Sigmoid colon (tissue), 7 donors: ENCODE measurements around the gene RAD9A. TPM values are rescaled to one million over a fixed set of nuclear protein-coding genes. Genes with fewer than 3 reads are reported as not detected.
A peak's percentile ranks its signal among the peaks of the same experiment; 100 is the strongest.

ENCODE experiments used
- DNase-seq: peaks from one replicate; pipeline ENCODE4 v3.0.0-alpha.2; 2019
- H3K27ac ChIP-seq, 4 donors: fragments of 200-600 bp; sonication (generic); one replicate each; pipeline ENCODE4 v1.5.1; 2016 to 2019; ENCODE audit warnings: mild to moderate bottlenecking in 1 of 4
- H3K27me3 ChIP-seq, 3 donors: fragments of 200-600 bp; sonication (generic); one replicate each; pipeline ENCODE4 v1.5.1; 2019; ENCODE audit warnings: mild to moderate bottlenecking in 1 of 3
- H3K36me3 ChIP-seq, 4 donors: fragments of 200-600 bp; sonication (generic); one replicate each; pipeline ENCODE4 v1.5.1; 2016 to 2019
- H3K4me1 ChIP-seq, 4 donors: fragments of 200-600 bp; sonication (generic); one replicate each; pipeline ENCODE4 v1.5.1; 2017 to 2019
- H3K4me3 ChIP-seq, 4 donors: fragments of 200-600 bp; sonication (generic); one replicate each; pipeline ENCODE4 v1.5.1; 2017 to 2019; ENCODE audit warnings: mild to moderate bottlenecking in 2 of 4, moderate library complexity in 1 of 4
- H3K9me3 ChIP-seq, 4 donors: fragments of 200-600 bp in 3 of 4; sonication (generic) in 3 of 4; one replicate each; pipeline versions ENCODE4 v1.5.1 to v1.6.1; 2013 to 2019
- EP300 ChIP-seq, 4 donors: sonication (generic); formaldehyde crosslinking; IDR thresholded peaks; one replicate each; pipeline ENCODE4 v1.6.1; 2017; ENCODE audit warnings: antibody characterized with exemption in 4 of 4
- POLR2A ChIP-seq, 2 donors: fragments of 450-650 bp; IDR thresholded peaks; one replicate each; pipeline ENCODE4 v1.6.1; 2016; ENCODE audit warnings: antibody characterized with exemption in 2 of 2, mild to moderate bottlenecking in 2 of 2, moderate library complexity in 2 of 2
- POLR2AphosphoS5 ChIP-seq, 4 donors: sonication (generic); formaldehyde crosslinking; IDR thresholded peaks; one replicate each; pipeline ENCODE4 v1.6.1; 2017; ENCODE audit warnings: antibody characterized with exemption in 4 of 4
- WGBS, 2 donors: extraction: QIAGEN DNeasy Blood & Tissue Kit; methylation state at CpG; one replicate each; pipeline ENCODE4 v1.1.7; 2013; 5-methylcytosine and 5-hydroxymethylcytosine counted together
- intact Hi-C: fragments of 100-400 bp; cut with DNase I; formaldehyde crosslinking; loops from one replicate; pipeline ENCODE4 v1.15.1; 2023
- polyA plus RNA-seq, 3 donors: library from polyadenylated mRNA; stranded (reverse); fragments of 200-250 nt; gene quantifications; one replicate each; pipeline ENCODE4 v1.2.3, GENCODE V29; 2013
- total RNA-seq, 4 donors: library from RNA; depleted of rRNA; stranded (reverse); fragments of >200 nt; gene quantifications; one replicate each; pipeline ENCODE4 v1.1.0, GENCODE V29; 2016
- TF ChIP-seq, protein P1 (sequence below), 4 experiments: fragments of 450-650 bp in 3 of 4; fragments of 200-600 bp in 1 of 4; IDR thresholded peaks; one replicate each; pipeline ENCODE4 v1.5.1; 2016 to 2019; ENCODE audit warnings: antibody characterized with exemption in 4 of 4, mild to moderate bottlenecking in 3 of 4, moderate library complexity in 2 of 4
- donor health status: healthy with polysubstance abuse.
- donor health status: Bipolar disorder and iron deficiency.
- donor health status: healthy.

The RAD9A gene
- total and polyA plus RNA-seq, 7 donors, result 6.5 to 33.9 (median 15.8) TPM

DNA sequence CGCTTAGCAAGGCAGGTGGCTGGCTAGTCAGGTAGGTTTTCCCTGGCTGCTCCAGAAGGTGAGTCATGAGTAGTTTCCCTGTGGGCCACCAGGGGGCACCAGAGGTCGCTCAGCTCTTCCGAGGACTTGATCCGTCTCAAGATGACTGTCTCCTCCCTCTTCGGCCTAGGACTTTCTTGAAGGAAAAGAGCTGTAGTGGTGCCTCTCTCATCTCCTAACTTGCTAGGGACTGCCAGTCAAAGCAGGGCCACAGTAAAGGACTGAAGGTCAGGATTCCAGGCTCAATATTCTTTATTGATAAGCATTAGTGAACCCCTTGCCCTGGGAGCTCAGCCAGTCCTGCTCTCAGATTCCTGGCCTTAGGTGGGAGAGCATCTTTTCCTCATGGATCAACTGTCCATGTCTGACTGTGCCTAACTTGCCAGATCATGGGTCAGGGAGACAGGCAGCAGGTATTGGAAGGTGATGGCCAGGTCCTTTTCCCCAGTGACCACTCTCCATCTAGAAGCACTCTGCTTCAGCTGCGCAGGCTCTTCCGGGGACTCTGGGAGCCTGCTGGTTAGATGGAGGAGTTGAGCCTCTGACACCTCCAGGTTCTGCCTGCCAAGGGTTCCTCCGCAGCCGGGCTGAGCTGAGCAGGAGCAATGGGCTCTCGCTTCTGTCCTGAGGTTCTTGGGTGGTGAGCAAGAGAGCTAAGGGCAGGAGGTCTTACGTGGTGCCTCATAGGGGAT is 40.3 kb upstream of the RAD9A start:
- Histone ChIP-seq H3K27me3 (no peaks in the 10 kb centered on the region), H3K9me3 (no peaks in the 10 kb centered on the region), H3K4me1 (peaks cover 3 to 53% (median 52%) of the 10 kb centered on the region in 4 donors), H3K27ac (peak overlapping the region; percentile 95 to 100 (median 98)), H3K36me3 (no peaks in the 10 kb centered on the region), H3K4me3 (no peak overlapping the region)
- DNase-seq, result peak; percentile 84
- WGBS, 2 donors, result 51 to 53% methylated on average over 11 of the region's 11 CpGs
- TF ChIP-seq POLR2AphosphoS5 (IDR thresholded peaks at IDR 0.05) (no peak), POLR2A (IDR thresholded peaks at IDR 0.05) (no peak), EP300 (IDR thresholded peaks at IDR 0.05) (no peak)
- TF ChIP-seq, protein P1, sequence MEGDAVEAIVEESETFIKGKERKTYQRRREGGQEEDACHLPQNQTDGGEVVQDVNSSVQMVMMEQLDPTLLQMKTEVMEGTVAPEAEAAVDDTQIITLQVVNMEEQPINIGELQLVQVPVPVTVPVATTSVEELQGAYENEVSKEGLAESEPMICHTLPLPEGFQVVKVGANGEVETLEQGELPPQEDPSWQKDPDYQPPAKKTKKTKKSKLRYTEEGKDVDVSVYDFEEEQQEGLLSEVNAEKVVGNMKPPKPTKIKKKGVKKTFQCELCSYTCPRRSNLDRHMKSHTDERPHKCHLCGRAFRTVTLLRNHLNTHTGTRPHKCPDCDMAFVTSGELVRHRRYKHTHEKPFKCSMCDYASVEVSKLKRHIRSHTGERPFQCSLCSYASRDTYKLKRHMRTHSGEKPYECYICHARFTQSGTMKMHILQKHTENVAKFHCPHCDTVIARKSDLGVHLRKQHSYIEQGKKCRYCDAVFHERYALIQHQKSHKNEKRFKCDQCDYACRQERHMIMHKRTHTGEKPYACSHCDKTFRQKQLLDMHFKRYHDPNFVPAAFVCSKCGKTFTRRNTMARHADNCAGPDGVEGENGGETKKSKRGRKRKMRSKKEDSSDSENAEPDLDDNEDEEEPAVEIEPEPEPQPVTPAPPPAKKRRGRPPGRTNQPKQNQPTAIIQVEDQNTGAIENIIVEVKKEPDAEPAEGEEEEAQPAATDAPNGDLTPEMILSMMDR (IDR thresholded peaks at IDR 0.05), result peak; percentile 82 to 95 (median 88)
- intact Hi-C loops, result loop anchor here (1.0 to 2.0 kb wide), 2 partner anchors 31 to 155 kb away; no protein-coding TSS in a partner anchor

DNA sequence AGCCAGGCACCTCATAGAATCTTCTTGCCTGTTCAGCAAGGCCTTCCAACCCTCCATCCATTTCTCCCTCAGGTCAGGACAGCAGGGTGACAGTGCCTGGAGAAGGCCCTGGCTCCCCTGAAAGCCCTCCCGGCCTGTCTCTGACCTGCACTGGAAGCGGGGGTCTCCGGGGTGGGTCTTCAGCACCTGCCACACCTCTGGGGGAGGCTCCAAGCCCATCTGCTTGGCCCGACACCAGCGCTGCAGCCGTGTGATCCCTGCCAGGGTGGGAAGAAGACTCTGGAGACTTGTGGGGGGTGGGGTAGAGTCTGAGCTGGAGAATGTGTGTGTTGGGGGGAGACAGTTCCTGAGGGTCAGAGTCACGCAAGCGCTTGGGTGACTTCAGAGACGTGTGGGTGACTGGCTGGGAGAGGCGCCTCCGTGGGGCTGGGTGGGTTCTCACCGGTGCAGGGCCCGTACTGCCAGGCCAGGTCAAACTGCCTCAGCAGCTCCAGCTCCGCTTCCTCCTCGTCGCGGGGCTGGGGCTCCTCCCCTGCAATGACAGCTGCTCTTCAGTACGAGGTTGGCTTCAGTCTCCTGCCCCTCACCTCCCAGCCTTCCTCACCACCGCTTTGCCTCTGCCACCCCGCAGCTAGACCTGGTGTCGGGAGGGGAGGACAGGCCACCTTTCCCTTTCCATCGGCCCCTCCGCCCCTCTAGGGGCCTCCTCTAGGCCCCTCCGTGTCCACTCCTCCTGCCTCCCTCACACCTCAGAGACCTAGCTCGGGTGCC is 39.1 kb upstream of the RAD9A start:
- peak; percentile 77 for DNase-seq
- Histone ChIP-seq H3K9me3 (no peaks in the 10 kb centered on the region), H3K27ac (peak overlapping the region; percentile 95 to 100 (median 98)), H3K27me3 (no peaks in the 10 kb centered on the region), H3K4me1 (peaks cover 3 to 66% (median 65%) of the 10 kb centered on the region in 4 donors), H3K36me3 (no peaks in the 10 kb centered on the region), H3K4me3 (peak overlapping the region; percentile 71 to 85 (median 76))
- intact Hi-C loops, result loop anchor here (1.0 kb wide), 1 partner anchor 22 kb away; no protein-coding TSS in a partner anchor
- TF ChIP-seq EP300 (IDR thresholded peaks at IDR 0.05) (no peak), POLR2A (IDR thresholded peaks at IDR 0.05) (no peak), POLR2AphosphoS5 (IDR thresholded peaks at IDR 0.05) (no peak)
- TF ChIP-seq, protein P1 (IDR thresholded peaks at IDR 0.05), result no peak
- WGBS, 2 donors, result 4 to 11% methylated on average over 25 of the region's 25 CpGs

DNA sequence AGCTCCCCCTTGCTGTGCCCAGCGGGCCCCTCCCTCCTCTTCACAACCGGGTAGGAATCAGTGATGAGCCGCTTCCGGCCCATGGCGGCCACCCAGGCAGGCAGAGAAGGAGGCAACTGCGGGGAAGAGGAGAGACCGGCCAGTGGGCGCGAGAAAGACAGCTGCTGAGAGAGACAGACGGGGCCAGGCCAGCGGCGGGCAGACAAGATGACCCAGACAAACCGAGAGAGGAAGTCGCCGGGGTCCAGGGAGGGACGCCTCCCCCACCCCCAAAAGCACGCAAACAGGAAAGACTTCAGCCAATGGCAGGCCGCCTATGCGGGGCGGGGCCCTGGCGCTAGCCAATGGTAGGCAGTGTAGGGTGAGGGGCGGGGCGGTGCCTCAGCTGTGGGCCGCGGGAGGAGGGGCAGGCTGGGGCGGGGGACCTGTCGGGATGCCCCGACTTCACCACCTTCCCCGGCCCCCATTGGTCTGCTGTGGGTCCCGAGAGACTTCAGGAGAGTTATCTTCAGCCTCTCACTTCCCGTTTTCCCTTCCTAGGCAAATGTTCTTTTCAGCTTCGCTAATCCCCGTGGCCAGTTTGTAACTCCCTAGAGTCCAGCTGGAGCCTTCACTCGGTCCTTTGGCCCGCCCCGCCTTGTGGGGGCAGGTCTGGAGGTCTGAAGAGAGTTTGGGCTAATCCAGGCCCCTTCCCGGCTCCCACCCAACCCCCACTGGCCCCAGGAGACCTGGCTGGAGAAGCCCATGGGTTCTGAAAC is 38.3 kb upstream of the RAD9A start, which contains the start of gene POLD4:
Gene POLD4 (minus strand): TSS at position 230 of the 758 bp plus-strand sequence. CDS start 147 bp downstream, at position 83.
- Histone ChIP-seq H3K4me1 (peaks cover 3 to 74% (median 72%) of the 10 kb centered on the region in 4 donors), H3K36me3 (no peaks in the 10 kb centered on the region), H3K9me3 (no peaks in the 10 kb centered on the region), H3K4me3 (peak within 1 kb of the TSS; percentile 71 to 85 (median 76)), H3K27ac (peak within 1 kb of the TSS; percentile 95 to 100 (median 98)), H3K27me3 (no peaks in the 10 kb centered on the region)
- 0 to 1% methylated on average over 37 of the region's 37 CpGs for WGBS, 2 donors
- TF ChIP-seq POLR2A (IDR thresholded peaks at IDR 0.05) (peak; percentile 79 to 88), POLR2AphosphoS5 (IDR thresholded peaks at IDR 0.05) (peak; percentile 86 to 95 (median 92)), EP300 (IDR thresholded peaks at IDR 0.05) (no peak)
- TF ChIP-seq, protein P1 (IDR thresholded peaks at IDR 0.05), result no peak
- peak; percentile 99 for DNase-seq
- intact Hi-C loops, result loop anchor here (1.0 kb wide), 1 partner anchor 21 kb away; no protein-coding TSS in a partner anchor
